Sigmoid colon (tissue), 4 donors: Measurements from ENCODE around the gene RTP2.

Source experiments
- POLR2A ChIP-seq, 2 donors: fragments of 450-650 bp; IDR thresholded peaks; one replicate each; pipeline ENCODE4 v1.6.1; 2016; ENCODE audit warnings: antibody characterized with exemption in 2 of 2, mild to moderate bottlenecking in 2 of 2, moderate library complexity in 2 of 2
- POLR2AphosphoS5 ChIP-seq, 4 donors: sonication (generic); formaldehyde crosslinking; IDR thresholded peaks; one replicate each; pipeline ENCODE4 v1.6.1; 2017; ENCODE audit warnings: antibody characterized with exemption in 4 of 4
- TF ChIP-seq, protein P1 (sequence below), 4 experiments: fragments of 450-650 bp in 3 of 4; fragments of 200-600 bp in 1 of 4; IDR thresholded peaks; one replicate each; pipeline ENCODE4 v1.5.1; 2016 to 2019; ENCODE audit warnings: antibody characterized with exemption in 4 of 4, mild to moderate bottlenecking in 3 of 4, moderate library complexity in 2 of 4

DNA sequence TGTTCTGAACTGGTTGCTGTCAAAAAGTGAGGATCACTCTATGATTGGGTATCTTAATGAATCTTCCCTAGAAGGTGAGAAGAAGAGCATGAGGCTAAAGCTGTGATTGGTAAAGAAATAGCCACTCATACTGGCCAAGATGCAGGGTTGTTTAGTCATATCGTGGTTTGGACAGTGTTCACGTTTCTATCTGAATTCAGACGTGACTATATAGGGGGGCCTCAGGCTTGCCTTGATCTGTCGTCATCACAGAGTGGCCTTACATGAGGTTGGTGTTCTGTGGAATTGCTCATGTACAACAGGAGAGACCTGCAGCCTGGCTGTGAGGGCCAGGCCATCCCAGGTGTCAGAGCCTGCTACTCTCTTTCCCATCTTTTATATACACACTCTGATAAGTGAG lies 12.4 kb downstream of the RTP2 start:
- TF ChIP-seq, protein P1, sequence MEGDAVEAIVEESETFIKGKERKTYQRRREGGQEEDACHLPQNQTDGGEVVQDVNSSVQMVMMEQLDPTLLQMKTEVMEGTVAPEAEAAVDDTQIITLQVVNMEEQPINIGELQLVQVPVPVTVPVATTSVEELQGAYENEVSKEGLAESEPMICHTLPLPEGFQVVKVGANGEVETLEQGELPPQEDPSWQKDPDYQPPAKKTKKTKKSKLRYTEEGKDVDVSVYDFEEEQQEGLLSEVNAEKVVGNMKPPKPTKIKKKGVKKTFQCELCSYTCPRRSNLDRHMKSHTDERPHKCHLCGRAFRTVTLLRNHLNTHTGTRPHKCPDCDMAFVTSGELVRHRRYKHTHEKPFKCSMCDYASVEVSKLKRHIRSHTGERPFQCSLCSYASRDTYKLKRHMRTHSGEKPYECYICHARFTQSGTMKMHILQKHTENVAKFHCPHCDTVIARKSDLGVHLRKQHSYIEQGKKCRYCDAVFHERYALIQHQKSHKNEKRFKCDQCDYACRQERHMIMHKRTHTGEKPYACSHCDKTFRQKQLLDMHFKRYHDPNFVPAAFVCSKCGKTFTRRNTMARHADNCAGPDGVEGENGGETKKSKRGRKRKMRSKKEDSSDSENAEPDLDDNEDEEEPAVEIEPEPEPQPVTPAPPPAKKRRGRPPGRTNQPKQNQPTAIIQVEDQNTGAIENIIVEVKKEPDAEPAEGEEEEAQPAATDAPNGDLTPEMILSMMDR (IDR thresholded peaks at IDR 0.05) = no peak
- TF ChIP-seq POLR2A (IDR thresholded peaks at IDR 0.05) (no peak), POLR2AphosphoS5 (IDR thresholded peaks at IDR 0.05) (no peak)
